Measurements from ENCODE around the gene KCNQ1. TPM values are rescaled to one million over a fixed set of nuclear protein-coding genes. Genes with fewer than 3 reads are reported as not detected.
A peak's percentile ranks its signal among the peaks of the same experiment; 100 is the strongest.

KCNQ1 gene
- total RNA-seq, 1 donor from 2014 or later: 0.16 TPM

DNA sequence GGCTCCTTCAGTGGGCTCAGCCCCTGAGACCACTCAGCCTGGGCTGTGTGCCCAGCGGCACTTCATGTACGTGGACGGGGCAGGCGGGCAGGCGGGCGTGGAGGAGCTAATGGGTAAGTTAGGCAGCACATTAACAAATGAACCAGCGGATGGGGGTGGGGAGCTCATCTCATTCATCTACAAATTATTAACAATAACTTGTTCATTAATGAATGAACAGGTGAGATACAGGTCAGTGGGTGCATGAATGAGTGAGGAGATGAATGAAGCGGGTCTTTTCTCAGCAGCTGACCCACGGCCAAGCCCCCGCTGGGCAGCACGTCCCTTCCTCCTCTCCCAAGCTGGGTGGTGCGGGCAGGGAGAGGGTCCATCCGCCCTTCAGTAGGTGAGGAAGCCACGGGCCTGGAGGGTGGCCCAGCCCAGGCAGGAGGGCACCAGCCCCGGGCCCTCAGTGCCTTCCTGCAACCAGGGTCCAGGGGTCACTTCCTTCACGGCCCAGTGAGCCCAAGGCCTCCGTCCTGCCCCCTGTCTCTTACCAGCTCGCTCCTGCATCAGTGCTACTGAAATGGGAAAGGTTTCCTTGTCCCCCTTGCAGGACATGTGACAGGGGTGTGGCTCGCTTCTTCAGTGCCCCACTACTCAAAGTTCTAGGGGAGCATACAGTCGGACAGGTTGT, 315.5 kb downstream of the KCNQ1 start:
- no peak overlapping the region for H3K27ac Mint-ChIP-seq (ENCODE audit: unreplicated experiment)
- H3K4me1 Mint-ChIP-seq (ENCODE audit: unreplicated experiment): peaks cover 6% of the 10 kb centered on the region
- H3K36me3 Mint-ChIP-seq (ENCODE audit: unreplicated experiment): no peaks in the 10 kb centered on the region
- no peak for TF ChIP-seq CTCF (IDR thresholded peaks at IDR 0.05)
- H3K27me3 Mint-ChIP-seq (ENCODE audit: unreplicated experiment): peaks cover 11% of the 10 kb centered on the region
- no peak overlapping the region for H3K4me3 Mint-ChIP-seq (ENCODE audit: unreplicated experiment)
- DNase-seq (ENCODE audit: extremely low spot score, unreplicated experiment): peak; percentile 75
- peaks cover 7% of the 10 kb centered on the region for H3K9me3 Mint-ChIP-seq (ENCODE audit: unreplicated experiment)

GRCh38 chr11:2761131-2762030, 316.6 kb downstream of the KCNQ1 start:
- H3K27me3 Mint-ChIP-seq (ENCODE audit: unreplicated experiment): peaks cover 22% of the 10 kb centered on the region
- H3K36me3 Mint-ChIP-seq (ENCODE audit: unreplicated experiment): no peaks in the 10 kb centered on the region
- no peak overlapping the region for H3K4me3 Mint-ChIP-seq (ENCODE audit: unreplicated experiment)
- DNase-seq (ENCODE audit: extremely low spot score, unreplicated experiment): peak; percentile 82
- peaks cover 6% of the 10 kb centered on the region for H3K4me1 Mint-ChIP-seq (ENCODE audit: unreplicated experiment)
- no peak for TF ChIP-seq CTCF (IDR thresholded peaks at IDR 0.05)
- H3K27ac Mint-ChIP-seq (ENCODE audit: unreplicated experiment): no peak overlapping the region
- peaks cover 16% of the 10 kb centered on the region for H3K9me3 Mint-ChIP-seq (ENCODE audit: unreplicated experiment)

DNA sequence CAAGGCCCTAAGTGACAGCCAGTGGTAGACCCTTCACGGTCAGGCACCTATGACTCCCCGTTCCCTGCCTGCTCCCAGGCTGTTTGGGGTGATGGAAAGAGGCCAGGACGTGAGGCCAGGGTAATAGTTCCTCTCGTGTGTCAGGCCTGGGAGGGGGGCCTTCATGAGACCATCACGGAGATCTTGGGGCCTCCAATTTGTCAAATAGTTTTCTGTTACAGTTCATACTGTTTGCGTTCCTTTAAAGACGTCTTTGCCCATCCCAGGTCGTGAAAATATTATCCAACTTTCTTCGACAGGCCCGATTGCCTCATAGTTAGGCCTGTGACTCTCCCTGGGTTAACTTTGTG, 317.2 kb downstream of the KCNQ1 start:
- Mint-ChIP-seq H3K27ac (ENCODE audit: unreplicated experiment) (no peak overlapping the region), H3K36me3 (ENCODE audit: unreplicated experiment) (no peaks in the 10 kb centered on the region), H3K4me3 (ENCODE audit: unreplicated experiment) (no peak overlapping the region), H3K27me3 (ENCODE audit: unreplicated experiment) (peaks cover 27% of the 10 kb centered on the region), H3K9me3 (ENCODE audit: unreplicated experiment) (peaks cover 16% of the 10 kb centered on the region), H3K4me1 (ENCODE audit: unreplicated experiment) (peaks cover 6% of the 10 kb centered on the region)
- no peak for TF ChIP-seq CTCF (IDR thresholded peaks at IDR 0.05)
- no peak for DNase-seq (ENCODE audit: extremely low spot score, unreplicated experiment)

GRCh38 chr11:2762451-2762850, 317.6 kb downstream of the KCNQ1 start:
- Mint-ChIP-seq H3K27me3 (ENCODE audit: unreplicated experiment) (peaks cover 29% of the 10 kb centered on the region), H3K4me1 (ENCODE audit: unreplicated experiment) (peaks cover 6% of the 10 kb centered on the region), H3K27ac (ENCODE audit: unreplicated experiment) (no peak overlapping the region), H3K9me3 (ENCODE audit: unreplicated experiment) (peaks cover 16% of the 10 kb centered on the region), H3K36me3 (ENCODE audit: unreplicated experiment) (no peaks in the 10 kb centered on the region), H3K4me3 (ENCODE audit: unreplicated experiment) (no peak overlapping the region)
- no peak for TF ChIP-seq CTCF (IDR thresholded peaks at IDR 0.05)
- peak; percentile 72 for DNase-seq (ENCODE audit: extremely low spot score, unreplicated experiment)

DNA sequence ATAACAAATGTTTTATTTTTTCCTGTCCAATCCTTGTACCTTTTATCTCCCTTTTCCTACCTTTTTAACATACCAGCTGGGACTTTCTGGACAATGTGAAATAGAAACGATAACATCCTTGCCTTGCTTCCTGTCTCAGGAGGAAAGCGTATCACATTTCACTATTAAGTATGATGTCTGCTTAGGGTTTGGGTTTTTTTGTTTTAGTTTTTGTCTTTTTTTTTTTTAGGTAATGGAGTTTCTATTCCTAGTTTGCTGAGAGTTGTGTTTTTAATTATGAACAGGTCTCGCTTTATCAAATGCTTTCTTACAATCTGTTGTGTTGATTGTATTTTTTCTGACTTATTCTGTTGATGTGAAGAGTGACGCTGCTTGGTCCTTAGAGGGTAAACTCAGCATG, 319.2 kb downstream of the KCNQ1 start:
- Mint-ChIP-seq H3K9me3 (ENCODE audit: unreplicated experiment) (peaks cover 11% of the 10 kb centered on the region), H3K27ac (ENCODE audit: unreplicated experiment) (no peak overlapping the region), H3K36me3 (ENCODE audit: unreplicated experiment) (no peaks in the 10 kb centered on the region), H3K27me3 (ENCODE audit: unreplicated experiment) (peaks cover 38% of the 10 kb centered on the region), H3K4me3 (ENCODE audit: unreplicated experiment) (no peak overlapping the region), H3K4me1 (ENCODE audit: unreplicated experiment) (peaks cover 6% of the 10 kb centered on the region)
- DNase-seq (ENCODE audit: extremely low spot score, unreplicated experiment): no peak
- TF ChIP-seq CTCF (IDR thresholded peaks at IDR 0.05): no peak

Data from osteocyte (in vitro differentiated cells).